Measurements from ENCODE around the gene BCAS1. TPM values are rescaled to one million over a fixed set of nuclear protein-coding genes. Genes with fewer than 3 reads are reported as not detected.

Gene BCAS1
- total RNA-seq, 1 donor from 2014 or later = 67.2 TPM

GRCh38 chr20:53904261-53904660, 166.1 kb downstream of the BCAS1 start:
- DNase-seq (ENCODE audit: low spot score) = no peak

DNA sequence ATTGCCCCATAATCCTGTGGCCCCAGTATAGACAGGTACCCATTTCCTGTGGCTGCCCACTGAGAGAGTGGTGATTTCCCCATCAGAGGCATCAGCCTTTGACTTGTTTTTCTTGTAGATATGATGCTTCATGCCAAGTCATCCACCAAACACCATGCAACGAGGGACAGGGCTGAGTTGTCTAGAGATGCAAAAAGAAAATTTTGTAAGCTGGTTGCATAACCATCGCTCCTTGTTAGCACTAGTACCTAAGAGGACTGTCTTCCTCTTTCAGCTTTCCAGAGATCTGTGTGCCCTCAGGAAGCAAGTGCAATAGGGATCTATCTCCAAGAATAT, 166.8 kb downstream of the BCAS1 start:
- DNase-seq (ENCODE audit: low spot score) = no peak

- no peak for DNase-seq (ENCODE audit: low spot score)
Measured at GRCh38 chr20:53902968-53903651, 167.3 kb downstream of the BCAS1 start.

DNA sequence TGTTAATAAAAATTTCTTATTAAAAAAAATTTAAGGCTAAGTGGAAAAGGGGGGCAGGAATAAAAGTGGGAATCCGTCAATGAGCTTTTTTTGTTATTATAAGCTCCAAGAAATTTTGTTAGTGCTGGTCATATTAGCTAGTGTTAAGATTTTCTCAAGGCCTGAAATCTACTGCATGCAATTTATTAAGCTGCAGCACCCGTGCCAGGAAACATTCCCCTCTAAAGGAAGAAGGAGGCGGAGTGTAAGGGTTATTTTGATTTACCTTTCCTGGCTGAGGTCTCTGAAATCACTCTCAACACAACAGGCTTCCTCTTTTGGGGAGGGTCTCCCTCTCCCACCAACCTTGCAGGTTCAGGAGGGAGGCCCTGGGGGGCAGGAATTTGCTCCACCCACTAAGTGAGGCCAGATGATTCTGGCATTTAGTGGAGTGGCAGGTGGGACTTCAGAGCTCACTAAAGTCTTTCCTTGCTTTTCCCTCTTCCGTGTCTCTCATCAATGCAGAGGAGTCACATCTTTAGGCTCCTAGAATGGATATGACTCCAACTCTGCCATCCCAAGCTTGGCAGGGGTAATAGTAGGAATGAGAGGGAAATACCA, 168.8 kb downstream of the BCAS1 start:
- no peak for DNase-seq (ENCODE audit: low spot score)

DNA sequence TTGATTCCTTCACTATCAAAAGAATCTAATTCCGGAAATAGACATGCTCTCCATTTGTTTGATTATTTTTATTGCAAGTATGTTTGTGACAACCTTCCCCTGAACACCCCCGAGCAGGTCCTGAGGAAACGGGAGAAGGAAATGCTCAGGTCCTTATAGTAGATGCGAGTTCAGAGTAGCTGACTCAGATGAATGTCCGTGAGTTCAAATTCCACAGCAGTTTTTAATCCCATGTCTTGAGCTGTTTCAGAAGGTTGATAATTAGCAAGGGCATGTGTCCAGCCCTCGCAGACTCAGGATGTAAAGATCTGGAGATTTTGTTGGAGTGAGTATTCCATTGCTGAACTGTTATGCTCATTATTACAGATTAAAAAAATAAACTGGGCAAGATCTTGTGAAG, 169.3 kb downstream of the BCAS1 start:
- no peak for DNase-seq (ENCODE audit: low spot score)

GRCh38 chr20:53900380-53900999, 169.9 kb downstream of the BCAS1 start:
- DNase-seq (ENCODE audit: low spot score) = no peak

GRCh38 chr20:53899351-53900167, 170.8 kb downstream of the BCAS1 start:
- DNase-seq (ENCODE audit: low spot score) = peak; percentile 51

- DNase-seq (ENCODE audit: low spot score) = no peak
Measured at GRCh38 chr20:53898556-53898931, 171.8 kb downstream of the BCAS1 start.

DNA sequence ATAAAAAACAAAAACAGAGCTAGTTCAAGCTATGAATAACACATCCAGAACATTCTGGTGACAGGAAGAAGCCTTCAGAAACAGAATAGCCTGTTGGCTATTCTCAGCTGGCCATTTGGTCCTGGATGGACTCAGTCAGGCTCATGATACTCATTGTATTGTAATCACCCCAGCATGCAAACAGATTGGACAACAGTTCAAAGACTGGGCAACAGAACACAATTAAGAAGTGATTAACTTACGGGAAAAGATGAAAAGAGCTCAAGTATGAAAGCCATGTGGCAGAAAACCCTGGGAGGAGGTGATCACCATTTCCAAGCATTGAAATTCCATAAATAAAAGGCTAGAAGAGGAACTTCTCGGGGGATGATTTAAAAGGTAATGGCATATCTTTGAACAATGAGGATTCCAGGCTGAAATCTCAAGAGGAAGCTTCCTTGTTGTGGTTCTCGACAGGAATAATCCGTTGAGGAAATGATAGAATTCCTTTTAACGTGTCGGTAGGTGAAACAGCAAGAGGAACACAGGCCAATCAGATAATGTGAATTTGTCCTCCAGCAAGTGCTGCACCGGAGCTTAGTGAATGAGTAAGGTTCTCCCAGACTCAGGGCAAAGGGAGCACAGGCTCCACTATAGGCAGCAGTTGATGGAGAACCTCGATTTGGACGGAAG, 172.4 kb downstream of the BCAS1 start:
- DNase-seq (ENCODE audit: low spot score) = no peak

GRCh38 chr20:53896647-53897046, 173.7 kb downstream of the BCAS1 start:
- DNase-seq (ENCODE audit: low spot score) = no peak

- no peak for DNase-seq (ENCODE audit: low spot score)
Measured at GRCh38 chr20:53896041-53896440, 174.4 kb downstream of the BCAS1 start.

- no peak for DNase-seq (ENCODE audit: low spot score)
Measured at GRCh38 chr20:53895385-53895755, 175.0 kb downstream of the BCAS1 start.

- DNase-seq (ENCODE audit: low spot score) = no peak
Measured at GRCh38 chr20:53894707-53895384, 175.5 kb downstream of the BCAS1 start.

Other genes starting within 250 kb of the BCAS1 start
- 10.4 TPM for gene CYP24A1, start 103.4 kb upstream of the BCAS1 start, total RNA-seq
- gene PFDN4, start 137.5 kb upstream of the BCAS1 start, total RNA-seq = 25.3 TPM